GM19324 (cell line): ENCODE measurements around the gene HTRA3.

Experiments used
- ATAC-seq: cut with Tn5 transposase; IDR thresholded peaks from one replicate; pipeline ENCODE4 v1.9.1; 2021; ENCODE audit warnings: mild to moderate bottlenecking, moderate library complexity; ENCODE audit not compliant: unreplicated experiment, low FRiP score

The HTRA3 gene

DNA sequence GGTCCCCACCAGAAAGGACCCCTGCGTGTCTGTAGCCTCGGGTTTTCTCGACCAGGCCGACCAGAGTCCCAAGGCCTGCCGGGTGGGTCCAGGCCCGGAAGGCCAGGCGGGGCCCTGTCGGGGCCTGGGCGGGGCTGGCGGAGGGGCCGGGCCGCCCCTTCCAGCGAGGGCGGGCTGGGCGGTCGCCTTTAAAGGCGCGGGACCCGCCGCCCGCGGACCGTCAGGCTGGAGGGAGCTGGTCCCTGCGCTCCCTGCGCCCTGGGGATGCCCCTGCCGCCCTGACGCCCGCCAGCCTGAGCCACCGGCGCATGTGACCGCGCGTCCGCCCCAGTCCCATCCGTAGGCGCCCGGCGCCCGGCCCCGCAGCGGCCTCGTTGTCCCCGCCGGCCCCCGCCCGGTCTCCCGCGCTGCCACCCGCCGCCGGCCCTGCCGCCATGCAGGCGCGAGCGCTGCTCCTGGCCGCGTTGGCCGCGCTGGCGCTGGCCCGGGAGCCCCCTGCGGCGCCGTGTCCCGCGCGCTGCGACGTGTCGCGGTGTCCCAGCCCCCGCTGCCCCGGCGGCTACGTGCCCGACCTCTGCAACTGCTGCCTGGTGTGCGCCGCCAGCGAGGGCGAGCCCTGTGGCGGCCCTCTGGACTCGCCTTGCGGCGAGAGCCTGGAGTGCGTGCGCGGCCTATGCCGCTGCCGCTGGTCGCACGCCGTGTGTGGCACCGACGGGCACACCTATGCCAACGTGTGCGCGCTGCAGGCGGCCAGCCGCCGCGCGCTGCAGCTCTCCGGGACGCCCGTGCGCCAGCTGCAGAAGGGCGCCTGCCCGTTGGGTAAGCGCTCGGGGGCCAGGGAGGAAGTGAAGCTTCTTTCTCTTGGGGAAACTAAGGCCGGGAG is at the start of gene HTRA3:
HTRA3 (plus strand) TSS at position 220 of the 883 bp plus-strand sequence; CDS start at position 435, 215 bp downstream.
- no peak for ATAC-seq

DNA sequence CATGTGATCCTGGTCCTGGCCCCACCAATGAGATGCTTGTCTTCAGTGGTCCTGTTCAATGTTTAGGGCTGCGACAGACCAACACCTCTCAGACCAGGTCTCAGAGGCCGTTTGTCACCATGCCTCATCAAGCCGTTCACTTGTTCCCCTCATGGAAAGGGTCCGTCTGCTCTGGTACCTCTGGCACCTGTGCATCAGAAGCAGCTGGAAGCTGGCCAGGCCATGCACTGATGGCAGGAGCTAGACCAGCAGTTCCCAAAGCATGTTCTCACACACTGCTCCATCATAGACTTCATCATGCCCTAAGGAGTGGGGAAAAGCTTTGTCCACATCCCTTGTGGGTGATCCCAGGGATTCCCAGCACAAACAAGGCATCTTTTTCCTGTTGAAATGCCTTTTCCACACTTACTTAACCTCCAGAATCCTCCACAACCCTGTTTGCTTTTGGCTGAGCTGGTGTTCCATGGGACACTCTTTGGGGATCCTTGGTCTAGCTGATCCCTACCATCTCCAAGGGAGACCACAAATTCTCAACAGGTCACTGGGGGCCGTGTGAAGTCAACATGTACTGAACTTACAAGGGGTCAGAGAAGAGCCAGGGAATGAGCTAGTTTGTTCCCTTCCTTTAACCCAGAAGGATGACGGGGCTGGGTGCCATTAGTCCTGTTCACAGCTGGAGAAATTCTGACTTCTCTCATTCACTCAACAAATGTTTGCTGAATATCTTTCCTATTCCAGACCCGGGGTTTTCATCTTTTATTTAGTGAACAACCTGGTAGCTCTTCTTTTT is 48.7 kb upstream of the HTRA3 start:
- ATAC-seq: no peak

DNA sequence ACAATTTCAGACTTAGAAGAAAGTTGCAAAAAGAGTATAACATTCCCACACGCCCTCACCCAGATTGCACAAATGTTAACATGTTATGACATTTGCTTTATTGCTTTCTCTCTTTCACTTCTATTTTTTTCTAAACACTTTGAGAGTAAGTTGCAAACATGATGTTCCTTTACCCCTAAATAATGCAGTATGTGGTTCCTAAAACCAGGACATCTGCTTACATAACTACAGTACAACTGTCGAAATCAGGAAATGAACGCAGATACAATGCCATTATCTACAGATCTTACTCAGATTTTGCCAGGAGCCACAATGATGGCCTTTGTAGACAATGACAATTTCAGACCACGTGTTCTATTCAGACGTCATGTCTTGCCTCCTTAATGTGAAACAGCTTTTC is 48.1 kb upstream of the HTRA3 start:
- ATAC-seq: no peak

DNA sequence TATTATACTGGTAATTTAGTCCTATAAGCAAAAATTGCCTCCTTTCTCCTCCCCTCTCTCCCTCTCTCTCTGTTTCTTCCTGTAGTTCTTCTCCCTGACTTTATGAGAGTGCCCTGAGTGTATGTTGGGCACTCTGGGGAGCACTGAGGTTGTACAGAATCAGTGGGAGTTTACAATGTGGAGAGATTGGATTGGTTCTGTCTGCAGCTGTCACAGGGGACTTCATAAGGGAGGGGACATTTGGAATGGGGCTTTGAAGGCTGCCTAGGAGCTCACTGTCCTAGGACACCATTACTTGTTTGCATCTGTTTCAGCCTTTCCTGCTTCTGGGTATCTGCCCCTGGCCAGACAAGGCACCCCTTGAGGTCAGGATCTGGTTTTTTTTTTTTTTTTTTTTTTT is 47.6 kb upstream of the HTRA3 start:
- no peak for ATAC-seq

DNA sequence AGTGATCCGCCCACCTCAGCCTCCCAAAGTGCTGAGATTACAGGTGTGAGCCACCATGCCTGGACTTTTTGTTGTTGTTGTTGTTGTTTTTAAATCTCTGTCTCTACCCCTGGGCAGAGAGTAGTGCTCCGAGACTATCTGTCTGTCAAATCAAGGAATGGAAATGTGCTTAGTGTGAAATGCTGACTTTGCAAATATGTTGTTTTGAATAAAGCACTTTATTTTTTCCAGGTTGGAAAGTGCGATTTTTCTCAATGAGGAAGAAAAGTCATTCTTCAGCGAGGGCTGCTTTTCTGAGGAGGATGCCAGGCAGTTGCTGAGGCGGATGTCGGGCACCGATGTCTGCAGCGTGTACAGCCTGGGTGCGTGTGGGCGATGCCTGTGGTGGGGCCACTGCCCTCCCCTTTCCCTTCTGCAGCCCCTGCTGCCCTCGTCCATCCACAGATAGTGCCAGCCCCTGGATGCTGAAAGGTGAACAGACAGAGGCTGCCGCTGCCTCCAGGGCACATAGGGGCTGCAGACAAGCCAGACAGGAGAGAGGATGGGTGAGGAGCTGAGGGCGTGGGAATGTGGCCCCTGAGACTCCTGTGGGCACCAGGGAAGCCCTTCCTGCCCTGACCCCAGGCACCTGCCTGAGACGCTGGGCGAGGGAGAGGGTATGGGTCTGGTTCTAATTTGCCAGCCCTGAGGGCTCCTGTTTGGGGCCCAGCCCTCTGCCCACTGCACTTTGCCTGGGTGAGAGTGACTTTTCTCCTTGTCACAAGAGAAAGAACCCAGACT is 46.8 kb upstream of the HTRA3 start:
- no peak for ATAC-seq

DNA sequence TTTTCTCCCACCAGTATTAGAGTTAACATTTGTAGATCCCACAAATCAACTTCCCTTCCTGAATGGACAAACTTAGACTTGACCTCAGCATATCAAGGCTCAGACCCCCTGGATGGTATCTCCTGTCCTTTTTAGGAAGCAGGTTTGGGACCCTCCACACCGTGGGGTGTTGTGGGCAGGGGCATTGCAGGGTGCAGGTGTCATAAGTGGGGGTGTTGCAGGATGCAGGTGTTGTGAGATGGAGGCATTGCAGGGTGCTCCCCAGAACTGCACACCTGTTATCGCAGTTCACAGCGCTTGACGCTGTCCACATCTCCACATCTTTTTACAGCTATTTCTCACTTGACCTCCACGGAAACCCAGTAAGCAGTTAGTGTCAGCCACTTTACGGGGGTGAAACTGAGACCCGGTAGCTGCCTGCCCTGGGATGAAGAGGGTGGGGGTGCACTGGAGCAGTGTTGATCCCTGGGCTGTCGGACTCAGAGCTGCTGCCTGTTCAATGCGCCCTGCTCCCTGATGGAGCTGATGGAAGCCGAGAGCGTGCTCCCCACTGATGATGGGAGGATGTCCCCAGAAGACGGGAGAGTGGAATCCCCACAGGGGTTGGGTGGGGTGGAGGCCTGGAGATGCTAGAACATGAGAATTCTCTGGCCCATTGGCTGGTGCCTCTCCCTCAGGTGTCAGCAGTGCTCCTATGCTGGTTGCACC is 45.1 kb upstream of the HTRA3 start:
- ATAC-seq: no peak

DNA sequence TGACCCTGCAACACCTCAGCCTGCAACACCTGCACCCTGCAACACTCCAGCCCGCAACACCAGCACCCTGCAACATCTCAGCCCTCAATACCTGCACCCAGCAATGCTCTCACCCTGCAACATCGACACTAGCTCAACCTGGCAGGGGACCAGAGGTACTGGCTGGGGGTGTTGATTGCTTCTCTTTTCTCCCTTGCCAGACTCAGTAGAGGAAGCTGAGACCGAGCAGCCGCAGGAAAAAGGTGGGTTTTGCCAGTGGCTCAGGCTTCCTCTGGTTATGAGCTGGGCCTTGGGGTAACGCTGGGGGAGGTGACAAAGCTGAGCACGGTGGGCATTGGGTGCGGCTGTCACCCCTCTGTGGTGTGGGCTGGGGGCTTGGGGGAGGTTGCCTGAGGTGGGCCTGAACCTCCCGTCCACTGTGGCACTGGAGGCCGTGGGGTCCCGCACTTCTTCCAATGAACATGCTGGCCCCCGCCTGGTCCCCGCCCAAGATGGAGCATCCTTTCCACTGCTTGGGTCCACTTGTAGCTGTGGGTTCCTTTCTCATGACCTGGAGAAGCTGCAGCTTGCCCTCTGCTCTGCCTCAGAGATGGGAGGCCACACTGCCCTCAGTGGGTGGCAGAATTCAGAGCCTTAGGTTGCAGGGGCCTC is 44.5 kb upstream of the HTRA3 start:
- ATAC-seq: no peak

DNA sequence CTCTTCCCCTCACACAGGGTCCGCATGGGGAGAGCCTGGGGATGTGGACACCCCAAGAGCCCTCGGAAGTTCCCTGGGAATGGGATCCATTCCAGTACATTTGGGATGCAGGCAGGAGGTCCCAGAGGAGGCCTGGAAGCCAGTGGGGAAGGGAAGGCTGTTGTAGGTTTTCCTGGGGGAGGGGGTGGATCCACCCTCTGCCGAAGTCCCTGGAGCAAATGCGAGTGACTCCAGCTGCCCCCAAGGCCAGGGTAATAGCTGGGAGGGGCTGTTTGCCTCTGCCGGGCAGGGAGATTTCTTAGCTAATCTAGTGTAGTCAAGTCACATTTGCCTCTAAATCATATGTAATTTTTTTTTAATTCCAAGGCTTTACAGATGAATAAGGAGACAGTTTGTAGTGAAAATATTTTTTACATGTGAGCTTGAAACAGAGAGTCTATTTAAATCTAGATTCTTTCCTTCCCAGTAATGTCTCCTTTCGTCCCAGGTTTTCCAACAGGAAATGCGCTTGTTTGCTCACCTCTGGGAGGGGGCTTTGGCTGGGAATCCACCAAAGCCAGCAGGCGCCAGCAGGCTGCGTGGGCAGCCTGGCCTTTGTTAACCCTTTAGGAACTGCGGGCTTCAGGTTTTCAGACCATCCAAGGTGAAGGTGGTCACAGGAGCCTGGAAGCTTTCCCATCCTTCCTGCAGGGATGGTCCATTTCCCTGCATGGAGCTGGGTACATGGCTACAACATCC is 43.7 kb upstream of the HTRA3 start:
- no peak for ATAC-seq

DNA sequence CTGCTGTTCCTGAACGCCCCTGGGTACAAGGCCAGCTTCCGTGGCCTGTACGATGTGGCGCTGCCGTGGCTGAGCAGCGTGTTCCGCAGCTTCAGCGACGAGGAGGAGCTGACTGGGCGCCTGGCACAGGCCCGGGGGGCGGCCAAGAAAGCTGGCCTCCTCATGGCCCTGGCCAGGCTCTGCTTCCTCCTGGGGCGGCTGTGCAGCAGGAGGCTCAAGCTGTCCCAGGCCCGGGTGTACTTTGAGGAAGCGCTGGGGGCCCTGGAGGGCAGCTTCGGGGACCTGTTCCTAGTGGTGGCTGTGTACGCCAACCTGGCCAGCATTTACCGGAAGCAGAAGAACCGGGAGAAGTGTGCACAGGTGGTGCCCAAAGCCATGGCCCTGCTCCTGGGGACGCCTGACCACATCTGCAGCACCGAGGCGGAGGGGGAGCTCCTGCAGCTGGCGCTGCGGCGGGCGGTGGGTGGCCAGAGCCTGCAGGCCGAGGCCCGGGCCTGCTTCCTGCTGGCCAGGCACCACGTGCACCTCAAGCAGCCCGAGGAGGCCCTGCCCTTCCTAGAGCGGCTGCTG is 42.3 kb upstream of the HTRA3 start:
- no peak for ATAC-seq

DNA sequence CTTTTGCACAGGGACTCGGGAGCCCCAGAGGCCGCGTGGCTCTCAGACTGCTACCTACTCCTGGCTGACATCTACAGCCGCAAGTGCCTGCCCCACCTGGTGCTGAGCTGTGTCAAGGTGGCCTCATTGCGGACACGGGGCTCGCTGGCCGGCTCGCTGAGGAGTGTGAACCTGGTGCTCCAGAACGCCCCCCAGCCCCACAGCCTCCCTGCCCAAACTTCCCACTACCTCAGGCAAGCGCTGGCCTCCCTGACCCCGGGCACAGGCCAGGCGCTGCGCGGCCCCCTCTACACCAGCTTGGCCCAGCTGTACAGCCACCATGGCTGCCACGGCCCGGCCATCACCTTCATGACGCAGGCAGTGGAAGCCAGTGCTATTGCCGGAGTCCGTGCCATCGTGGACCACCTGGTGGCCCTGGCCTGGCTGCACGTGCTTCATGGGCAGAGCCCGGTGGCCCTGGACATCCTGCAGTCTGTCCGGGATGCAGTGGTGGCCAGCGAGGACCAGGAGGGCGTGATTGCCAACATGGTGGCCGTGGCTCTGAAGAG is 41.7 kb upstream of the HTRA3 start:
- ATAC-seq: peak; percentile 2

DNA sequence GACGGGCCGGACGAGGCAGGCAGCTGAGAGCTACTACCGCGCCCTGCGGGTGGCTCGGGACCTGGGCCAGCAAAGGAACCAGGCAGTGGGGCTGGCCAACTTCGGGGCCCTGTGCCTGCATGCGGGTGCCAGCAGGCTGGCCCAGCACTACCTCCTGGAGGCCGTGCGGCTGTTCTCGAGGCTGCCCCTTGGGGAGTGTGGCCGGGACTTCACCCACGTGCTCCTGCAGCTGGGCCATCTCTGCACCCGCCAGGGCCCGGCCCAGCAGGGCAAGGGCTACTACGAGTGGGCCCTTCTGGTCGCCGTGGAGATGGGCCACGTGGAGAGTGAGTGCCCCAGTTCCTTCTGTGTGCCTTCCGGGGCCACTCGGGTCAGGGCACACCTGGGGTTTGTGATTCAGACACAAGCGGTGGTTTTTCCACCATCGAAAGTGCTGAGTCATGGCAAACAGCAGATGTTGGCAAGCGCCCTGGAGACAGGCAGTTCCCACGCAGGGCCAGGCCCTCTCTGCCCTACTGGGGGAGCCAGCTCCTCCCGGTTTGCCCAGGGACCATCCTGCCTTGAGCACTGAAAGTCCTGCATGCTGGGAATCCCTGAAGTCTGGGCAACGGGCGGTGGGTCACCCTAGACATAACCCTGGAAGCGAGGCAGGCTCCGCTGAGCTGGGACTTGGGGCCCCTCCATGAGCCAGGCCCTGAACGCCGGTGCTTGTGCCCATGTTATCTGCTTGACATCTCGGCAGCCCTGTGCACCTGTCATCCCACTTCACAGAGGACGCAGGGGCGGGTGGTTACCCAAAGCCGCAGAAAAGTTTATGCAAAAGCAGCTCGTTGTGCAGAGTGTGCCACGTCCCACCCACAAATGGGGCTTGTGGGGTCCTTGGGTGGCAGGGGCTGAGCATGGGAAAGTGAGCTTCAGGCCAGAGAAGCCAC is 41.0 kb upstream of the HTRA3 start:
- peak; percentile 73 for ATAC-seq

DNA sequence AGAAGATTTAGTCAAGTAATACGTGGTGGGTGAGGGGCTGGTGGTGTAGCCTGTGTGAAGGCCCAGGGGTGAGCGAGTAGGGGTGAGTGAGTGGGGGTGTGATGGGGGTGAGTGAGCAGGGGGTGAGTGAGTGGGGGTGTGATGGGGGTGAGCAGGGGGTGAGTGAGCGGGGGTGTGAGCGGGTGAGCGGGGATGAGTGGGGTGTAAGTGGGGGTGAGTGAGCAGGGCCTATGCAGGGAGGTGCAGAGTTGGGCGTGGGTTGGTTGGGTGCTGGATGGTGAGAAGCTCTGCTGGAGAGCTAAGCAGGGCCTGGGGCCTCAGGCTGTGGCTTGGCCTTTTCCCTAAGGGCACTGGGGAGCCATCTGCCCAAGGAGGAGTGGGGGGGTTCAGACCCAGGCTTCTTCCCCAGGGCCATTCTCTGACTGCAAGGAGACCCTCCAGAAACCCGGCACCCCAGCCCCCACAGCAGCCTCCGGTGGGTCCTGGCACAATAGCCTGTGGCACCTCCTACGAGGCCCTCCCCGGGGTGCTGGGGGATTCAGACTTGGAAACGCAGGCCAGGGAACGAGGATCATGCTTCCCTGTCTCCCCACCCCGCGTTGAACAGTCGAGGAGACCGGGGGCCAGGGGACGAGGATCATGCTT is 40.1 kb upstream of the HTRA3 start:
- no peak for ATAC-seq

DNA sequence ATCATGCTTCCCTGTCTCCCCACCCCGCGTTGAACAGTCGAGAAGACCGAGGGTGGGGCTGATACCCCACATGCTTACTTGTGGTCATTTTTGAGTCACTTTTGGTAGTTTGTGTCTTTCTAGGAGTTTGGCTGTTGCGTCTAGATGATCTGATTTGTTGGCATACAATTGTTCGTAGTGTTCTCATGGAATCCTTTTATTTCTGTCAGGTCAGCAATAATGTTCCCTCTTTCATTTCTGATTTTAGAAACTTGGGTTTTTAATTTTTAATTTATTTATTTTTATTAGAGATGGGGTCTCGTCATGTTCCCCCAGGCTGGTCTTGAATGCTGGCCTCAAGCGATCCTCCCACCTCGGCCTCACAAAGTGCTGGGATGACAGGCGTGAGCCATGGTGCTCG is 39.5 kb upstream of the HTRA3 start:
- ATAC-seq: no peak

DNA sequence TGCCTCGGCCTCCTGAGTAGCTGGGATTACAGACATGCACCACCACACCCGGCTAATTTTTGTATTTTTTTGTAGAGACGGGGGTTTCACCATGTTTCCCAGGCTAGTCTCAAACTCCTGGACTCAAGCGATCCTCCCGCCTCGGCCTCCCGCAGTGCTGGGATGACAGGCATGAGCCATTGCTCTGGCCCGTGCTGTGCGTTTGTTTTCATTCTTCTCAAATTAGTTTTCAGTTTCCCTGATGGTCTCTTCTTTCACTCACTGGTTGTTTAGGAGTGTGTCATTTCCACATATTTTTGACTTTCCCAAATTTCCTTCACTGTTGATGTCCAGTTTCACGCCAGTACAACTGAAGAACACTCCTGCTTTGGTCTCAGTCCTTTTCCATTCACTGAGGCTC is 38.7 kb upstream of the HTRA3 start:
- no peak for ATAC-seq

DNA sequence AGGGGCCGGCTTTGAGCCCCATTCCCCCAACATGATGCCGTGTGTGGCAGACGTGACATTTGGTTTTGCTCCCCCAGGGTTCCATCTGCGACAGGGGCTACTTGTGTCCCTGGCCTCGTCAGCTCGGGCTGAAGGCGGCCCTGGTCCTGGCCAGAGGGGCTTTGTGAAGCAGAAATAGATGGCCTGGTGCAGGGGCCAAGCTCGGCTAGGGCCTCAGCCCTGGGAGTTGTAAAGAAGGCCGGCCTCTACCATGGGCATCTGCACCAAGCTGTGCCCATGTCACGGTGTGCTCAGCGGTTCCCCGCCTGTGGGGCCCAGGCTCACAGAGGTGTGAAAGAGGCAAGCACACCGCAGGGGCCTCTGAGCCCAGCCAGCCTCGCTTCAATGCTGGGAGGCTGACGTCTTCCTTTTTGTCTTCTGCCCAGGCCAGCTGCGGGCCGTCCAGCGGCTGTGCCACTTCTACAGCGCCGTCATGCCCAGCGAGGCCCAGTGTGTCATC is 38.0 kb upstream of the HTRA3 start:
- ATAC-seq: no peak

DNA sequence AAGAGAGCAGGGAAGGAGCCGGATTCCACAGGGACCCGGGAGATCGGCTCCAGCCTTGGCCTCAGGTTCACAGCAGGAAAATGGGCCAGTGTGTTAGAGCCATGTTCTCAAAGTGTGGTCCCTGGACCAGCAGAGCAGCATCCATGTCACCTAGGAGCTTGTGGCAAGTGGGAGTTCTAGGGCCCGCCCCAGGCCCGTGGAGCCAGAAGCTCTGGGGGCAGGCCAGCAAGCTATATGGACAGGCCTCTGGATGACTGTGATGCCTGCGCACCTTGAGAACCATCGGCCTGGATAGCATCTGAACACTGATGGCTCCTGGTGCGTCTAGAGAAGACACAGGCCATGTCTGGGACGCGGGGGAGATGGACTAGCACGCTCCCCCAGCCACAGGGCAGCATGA is 36.8 kb upstream of the HTRA3 start:
- ATAC-seq: no peak
